ENCODE measurements around the gene TM7SF3.

The TM7SF3 gene

DNA sequence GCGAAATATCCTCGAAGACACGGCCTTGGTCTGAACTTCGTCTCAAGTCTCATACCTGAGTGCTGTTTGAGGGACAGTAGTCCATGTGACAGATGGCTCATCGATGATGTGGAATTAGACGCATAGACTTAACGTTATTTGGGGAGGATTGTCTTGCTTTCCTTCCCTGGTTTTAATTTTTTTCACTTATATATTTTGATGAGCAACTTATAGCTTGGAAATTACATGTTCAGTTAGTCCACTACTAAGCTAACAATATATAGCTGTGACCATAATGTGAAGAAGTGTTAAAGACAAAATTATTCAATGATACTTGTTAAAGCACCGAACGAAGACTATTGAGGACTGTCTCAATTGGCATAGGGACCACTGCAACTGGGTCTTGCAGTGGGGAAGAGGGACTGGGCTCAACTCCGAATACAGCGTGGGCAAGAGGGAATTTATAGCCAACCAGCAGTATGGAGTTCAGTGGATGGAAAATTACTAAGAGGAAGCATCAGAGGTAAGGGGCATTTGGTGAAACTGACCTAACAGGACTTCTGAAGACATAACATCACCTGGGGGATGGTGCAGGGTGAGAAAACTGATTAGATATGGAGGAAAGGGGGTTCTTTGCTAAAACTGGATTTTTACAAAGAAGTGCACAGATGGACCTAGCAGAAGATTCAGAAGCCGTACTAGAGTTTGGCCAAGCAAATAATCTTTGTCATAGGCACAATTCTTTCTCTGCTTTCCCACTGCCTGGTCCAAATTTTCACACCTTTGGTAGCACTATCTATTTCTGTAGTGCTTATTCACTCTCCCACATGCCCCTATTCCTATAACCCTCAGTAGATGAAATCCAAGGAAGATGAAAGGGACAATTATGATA lies 910 bp upstream of the TM7SF3 start:
- no peak for DNase-seq

- no peak for DNase-seq
Observed at GRCh38 chr12:27013611-27014084, 536 bp downstream of the TM7SF3 start.

- DNase-seq: no peak
Observed at GRCh38 chr12:27012982-27013255, 1.3 kb downstream of the TM7SF3 start.

DNA sequence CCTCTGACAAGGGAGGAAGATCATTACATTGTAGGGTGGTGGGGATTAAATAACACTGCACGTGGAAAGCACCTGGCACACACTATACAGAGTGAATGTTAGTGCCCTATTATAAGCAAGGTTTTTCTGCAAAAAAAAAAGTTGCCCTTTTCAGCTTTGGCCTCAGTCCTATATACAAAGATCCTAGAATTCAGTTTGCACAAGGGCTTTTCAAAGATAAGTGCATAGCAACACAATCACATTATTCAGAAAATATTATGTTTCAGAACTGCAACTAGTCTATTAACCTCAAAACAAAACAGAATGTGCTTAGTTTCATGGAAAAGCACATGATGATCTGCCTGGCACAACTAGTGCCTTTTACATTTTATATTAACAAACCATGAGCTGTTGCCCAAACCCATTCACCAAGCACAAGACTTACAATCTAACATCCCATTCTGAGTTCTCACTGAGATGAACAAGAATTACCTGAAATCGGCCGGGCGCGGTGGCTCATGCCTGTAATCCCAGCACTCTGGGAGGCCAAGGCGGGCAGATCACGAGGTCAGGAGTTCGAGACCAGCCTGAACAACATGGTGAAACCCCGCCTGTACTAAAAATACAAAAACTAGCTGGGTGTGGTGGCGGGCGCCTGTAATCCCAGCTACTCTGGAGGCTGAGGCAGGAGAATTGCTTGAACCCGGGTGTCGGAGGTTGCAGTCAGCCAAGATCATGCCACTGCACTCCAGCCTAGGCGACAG lies 1.8 kb downstream of the TM7SF3 start:
- DNase-seq: no peak

- no peak for DNase-seq
Observed at GRCh38 chr12:27009881-27010301, 4.3 kb downstream of the TM7SF3 start.

- no peak for DNase-seq
Observed at GRCh38 chr12:27008081-27008480, 6.1 kb downstream of the TM7SF3 start.

DNA sequence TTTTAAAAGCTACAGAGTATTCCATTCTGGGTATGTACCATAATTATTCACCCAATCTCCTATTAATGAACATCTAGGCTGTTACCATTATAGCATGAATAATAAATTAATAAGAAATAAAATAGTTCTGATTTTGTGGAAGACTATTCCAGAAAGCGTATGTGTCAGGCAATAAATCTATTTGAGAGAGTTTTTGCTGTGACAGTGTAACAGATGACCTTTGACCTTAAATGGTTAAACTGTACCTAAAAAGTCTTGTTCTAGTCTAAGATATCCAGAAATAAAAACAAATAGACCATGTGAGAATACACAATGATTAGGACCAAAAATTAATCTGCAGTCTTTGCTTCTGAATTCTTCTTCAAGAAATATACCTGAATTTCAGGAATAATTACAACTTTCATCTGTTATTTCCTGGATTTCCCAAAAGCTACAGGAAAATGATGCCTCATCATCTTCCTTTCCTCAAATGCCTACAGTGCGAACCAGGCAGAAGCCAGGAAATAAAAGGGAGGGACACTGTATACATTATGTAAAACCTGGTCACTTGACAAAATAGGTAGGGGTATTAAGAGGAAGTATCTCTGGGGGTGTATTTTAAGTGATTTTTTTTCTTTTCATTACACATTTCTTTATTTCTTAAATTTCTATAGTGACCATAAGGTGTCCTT lies 7.3 kb downstream of the TM7SF3 start:
- no peak for DNase-seq

- no peak for DNase-seq
Observed at GRCh38 chr12:27005495-27005894, 8.7 kb downstream of the TM7SF3 start.

GRCh38 chr12:27003421-27004381 lies 10.5 kb downstream of the TM7SF3 start:
- DNase-seq: no peak

DNA sequence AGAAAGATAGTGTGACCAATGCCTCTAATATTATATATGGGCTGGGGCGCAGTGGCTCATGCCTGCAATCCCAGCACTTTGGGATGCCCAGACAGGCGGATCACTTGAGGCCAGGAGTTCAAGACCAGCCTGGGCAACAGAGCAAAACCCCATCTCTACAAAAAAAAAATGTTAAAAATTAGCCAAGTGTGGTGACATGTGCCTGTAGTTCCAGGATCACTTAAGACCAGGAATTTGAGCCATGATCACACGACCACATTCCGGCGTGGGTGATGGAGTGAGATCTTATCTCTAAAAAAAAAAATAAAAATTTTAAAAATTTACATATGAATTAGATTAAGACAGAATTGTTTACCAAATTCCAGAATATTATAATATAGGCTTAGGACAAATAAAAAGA lies 12.0 kb downstream of the TM7SF3 start:
- no peak for DNase-seq

DNA sequence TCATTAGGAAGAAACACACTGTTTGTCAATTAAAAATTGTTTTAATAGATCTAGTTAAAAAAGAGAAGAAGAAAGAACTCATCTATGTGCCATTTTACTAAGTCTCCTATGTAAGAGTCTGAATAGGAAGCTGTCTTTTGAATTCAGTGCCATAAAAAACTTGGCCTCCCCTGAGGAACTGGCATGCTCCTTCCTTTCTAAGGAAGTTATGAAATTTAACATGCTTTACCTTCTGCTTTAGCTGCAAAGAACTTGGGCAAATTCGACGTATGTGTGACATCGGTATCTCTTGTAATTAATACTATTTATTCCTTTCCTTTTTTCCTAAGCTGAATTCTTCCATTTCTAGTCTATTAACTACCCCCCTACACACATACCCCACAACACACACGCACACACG lies 12.5 kb downstream of the TM7SF3 start:
- DNase-seq: no peak

- DNase-seq: no peak
Observed at GRCh38 chr12:27000961-27001360, 13.2 kb downstream of the TM7SF3 start.

DNA sequence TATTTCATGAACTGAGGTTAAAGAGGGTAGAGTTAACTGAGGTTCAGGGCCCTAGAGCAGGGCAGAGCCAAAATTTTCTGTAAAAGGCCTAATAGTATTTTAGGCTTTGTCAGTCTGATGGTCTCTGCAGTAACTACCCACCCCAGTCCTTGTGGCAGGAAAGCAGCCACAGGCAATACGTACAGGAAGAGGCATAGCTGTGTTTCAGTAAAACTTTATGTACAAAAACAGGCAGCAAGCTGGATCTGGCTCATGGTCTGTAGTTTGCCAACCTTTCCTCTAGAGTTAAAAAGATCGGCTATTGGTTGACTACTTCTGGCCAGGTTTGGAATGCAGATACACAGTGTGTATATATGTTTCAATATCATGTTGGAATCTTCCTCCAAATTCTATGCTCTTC lies 17.2 kb downstream of the TM7SF3 start:
- no peak for DNase-seq

- no peak for DNase-seq
Observed at GRCh38 chr12:26995706-26996105, 18.5 kb downstream of the TM7SF3 start.

GRCh38 chr12:26994109-26994508 lies 20.1 kb downstream of the TM7SF3 start:
- DNase-seq: no peak

DNA sequence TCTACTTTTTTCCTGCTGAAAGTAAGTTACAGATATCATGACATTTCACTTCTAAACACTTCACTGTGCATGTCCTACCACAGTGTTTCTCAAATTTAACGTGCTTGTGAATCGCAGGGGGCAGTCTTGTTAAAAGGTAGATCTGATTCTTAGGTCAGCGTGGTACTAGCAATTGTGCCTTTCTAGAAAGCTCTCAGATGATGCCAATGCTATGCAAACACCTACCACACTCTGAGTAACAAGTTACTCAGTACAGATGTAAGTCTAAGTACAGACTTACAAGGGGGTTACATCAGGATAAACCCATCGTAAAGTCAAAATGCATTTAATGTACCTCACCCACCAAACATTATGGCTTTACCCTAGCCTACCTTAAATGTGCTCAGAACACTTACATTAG lies 22.4 kb downstream of the TM7SF3 start:
- no peak for DNase-seq

DNA sequence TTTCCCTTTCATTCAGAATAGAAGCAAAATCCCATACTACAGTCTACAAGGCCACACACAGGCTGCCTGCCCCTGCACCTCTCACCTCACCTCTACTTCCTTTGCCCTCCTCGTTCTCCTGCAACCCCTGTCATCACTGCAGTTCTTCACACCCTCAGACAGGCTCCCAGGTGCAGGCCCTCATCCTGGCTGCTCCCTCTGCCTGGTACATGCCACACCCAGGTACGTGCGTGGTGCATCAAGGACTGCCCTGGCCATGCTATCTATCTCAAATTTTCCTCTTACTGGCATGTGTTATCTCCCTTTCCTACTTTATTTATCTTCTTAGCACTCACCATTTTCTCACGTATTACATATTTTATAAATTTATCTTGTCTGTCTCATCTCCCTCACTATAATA lies 24.3 kb downstream of the TM7SF3 start:
- DNase-seq: no peak

DNA sequence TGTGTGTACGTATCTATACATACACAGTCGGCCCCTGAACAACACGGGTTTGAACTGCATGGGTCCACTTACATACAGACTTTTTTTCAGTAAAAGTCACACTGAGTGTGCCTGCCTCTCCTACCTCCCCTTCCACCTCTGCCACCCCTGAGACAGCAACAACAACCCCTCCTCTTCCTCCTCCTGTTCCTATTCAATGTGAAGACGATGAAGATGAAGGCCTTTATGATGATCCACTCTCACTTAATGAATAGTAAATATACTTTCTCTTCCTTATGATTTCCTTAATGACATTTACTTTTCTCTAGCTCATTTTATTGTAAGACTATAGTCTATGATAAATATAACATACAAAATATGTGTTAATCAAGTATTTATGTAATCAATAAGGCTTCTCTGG lies 25.5 kb downstream of the TM7SF3 start:
- no peak for DNase-seq

DNA sequence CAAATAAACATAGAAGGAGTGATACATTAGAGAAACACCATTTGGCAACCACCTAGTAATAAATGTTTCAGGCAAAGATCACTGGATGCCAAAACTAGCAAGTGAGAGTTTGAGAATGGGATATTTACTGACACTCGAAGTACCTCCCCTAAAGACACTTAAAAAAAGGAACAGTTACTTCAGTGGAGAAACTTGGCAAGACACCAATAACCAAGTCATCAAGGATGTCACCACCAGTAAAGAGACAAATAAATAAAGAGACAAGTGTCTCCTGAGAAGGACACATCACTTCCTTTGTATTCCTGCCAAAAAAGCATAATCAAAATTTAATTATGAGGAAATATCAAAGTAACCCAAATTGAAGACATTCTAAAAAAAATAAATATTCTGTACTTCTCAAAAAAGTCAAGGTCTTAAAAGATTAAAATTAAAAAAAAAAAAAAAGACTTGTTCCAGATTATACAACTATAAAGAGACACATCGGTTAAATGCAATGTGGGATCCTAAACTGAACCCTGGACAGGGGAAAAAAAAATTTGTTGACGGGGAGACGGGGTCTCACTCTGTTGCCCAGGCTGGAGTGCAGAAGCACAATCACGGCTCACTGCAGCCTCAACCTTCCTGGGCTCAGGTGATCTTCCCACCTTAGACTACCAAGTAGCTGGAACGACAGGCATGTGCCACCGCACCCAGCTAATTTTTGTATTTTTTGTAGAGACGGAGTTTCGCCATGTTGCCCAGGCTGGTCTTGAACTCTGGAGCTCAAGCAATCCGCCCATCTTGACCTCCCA lies 26.4 kb downstream of the TM7SF3 start:
- DNase-seq: no peak

DNA sequence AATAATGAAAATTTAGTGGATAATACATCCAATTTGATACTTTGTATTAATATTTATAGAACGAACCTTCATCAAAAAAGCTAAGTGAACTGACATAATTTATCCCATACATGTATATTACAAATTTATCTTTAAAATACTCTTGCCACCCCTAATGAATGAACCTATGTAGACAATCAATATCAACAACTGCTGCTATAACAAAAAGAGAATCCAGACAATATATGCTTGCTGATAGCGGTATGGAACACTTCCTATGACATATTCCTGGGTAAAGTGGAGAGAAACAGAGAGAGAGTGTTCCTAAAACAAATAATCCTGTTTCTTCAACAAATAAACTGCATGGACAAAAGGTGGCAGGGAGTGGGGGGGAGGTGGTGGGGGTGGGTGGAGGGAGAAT lies 31.3 kb downstream of the TM7SF3 start:
- no peak for DNase-seq

DNA sequence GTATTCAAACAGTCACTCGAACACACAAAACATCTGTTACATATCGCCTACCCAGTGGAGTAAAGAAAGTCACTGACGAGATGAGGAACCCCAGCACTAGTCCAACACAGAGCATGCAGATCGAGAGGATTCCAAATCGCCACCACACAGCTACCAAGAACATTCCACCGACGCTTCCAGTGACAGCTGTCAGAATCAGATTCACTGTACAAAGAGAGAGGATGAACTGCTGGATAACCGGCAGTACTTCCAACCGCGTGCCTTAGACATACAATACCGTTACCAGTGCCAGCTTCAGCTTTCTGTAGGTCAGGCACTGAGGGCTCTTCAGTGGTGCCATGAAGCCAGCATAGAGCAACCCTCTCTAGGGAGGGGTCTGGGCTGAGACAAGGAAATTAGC lies 34.5 kb downstream of the TM7SF3 start:
- no peak for DNase-seq

DNA sequence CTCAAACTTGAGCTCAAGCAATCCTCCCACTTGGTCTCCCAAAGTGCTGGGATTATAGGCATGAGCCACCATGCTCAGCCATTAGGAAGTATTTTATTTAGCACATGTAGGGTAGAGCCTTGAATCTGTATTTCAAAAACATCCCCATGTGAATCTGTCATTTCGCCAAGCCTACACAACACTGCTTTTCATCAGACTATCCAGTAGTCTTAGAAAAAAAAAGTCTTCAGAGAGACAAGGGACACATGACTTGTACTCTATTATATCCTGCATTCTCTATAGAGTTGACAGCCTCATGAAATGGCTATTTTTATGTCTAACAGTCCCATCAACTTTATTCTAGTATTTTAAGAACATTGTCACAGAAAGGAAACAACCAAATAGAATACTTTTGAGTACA lies 35.4 kb downstream of the TM7SF3 start:
- no peak for DNase-seq

Measured in NCI-H446 (cell line).